ENCODE data around the gene GAS6.

Gene GAS6

GRCh38 chr13:113888701-113889330 is 24.9 kb upstream of the GAS6 start:
- DNase-seq (ENCODE audit: low read depth in 4 of 4, low spot score in 1 of 4) = no peak

- DNase-seq (ENCODE audit: low read depth in 4 of 4, low spot score in 1 of 4) = no peak
Measured at GRCh38 chr13:113887700-113888201, 23.9 kb upstream of the GAS6 start.

- DNase-seq (ENCODE audit: low read depth in 4 of 4, low spot score in 1 of 4) = no peak
Measured at GRCh38 chr13:113886561-113887112, 22.8 kb upstream of the GAS6 start.

GRCh38 chr13:113884821-113885220 is 20.9 kb upstream of the GAS6 start:
- no peak for DNase-seq (ENCODE audit: low read depth in 4 of 4, low spot score in 1 of 4)

- DNase-seq (ENCODE audit: low read depth in 4 of 4, low spot score in 1 of 4) = no peak
Measured at GRCh38 chr13:113883921-113884804, 20.3 kb upstream of the GAS6 start.

- DNase-seq (ENCODE audit: low read depth in 4 of 4, low spot score in 1 of 4) = no peak
Measured at GRCh38 chr13:113883314-113883811, 19.5 kb upstream of the GAS6 start.

- no peak for DNase-seq (ENCODE audit: low read depth in 4 of 4, low spot score in 1 of 4)
Measured at GRCh38 chr13:113882716-113883115, 18.8 kb upstream of the GAS6 start.

GRCh38 chr13:113882267-113882630 is 18.4 kb upstream of the GAS6 start:
- no peak for DNase-seq (ENCODE audit: low read depth in 4 of 4, low spot score in 1 of 4)

GRCh38 chr13:113881614-113882266 is 17.9 kb upstream of the GAS6 start:
- no peak for DNase-seq (ENCODE audit: low read depth in 4 of 4, low spot score in 1 of 4)

GRCh38 chr13:113880651-113881611 is 17.1 kb upstream of the GAS6 start:
- DNase-seq (ENCODE audit: low read depth in 4 of 4, low spot score in 1 of 4) = no peak

GRCh38 chr13:113879494-113880360 is 15.9 kb upstream of the GAS6 start:
- DNase-seq (ENCODE audit: low read depth in 4 of 4, low spot score in 1 of 4) = no peak

- no peak for DNase-seq (ENCODE audit: low read depth in 4 of 4, low spot score in 1 of 4)
Measured at GRCh38 chr13:113879017-113879416, 15.1 kb upstream of the GAS6 start.

- DNase-seq (ENCODE audit: low read depth in 4 of 4, low spot score in 1 of 4) = no peak
Measured at GRCh38 chr13:113877149-113877990, 13.5 kb upstream of the GAS6 start.

GRCh38 chr13:113876346-113877148 is 12.7 kb upstream of the GAS6 start:
- no peak for DNase-seq (ENCODE audit: low read depth in 4 of 4, low spot score in 1 of 4)

GRCh38 chr13:113875837-113876281 is 12.0 kb upstream of the GAS6 start:
- DNase-seq (ENCODE audit: low read depth in 4 of 4, low spot score in 1 of 4) = no peak

- DNase-seq (ENCODE audit: low read depth in 4 of 4, low spot score in 1 of 4) = no peak
Measured at GRCh38 chr13:113875429-113875815, 11.5 kb upstream of the GAS6 start.

GRCh38 chr13:113874579-113875428 is 10.9 kb upstream of the GAS6 start:
- DNase-seq (ENCODE audit: low read depth in 4 of 4, low spot score in 1 of 4) = no peak

Measured in stimulated activated CD4-positive, alpha-beta T cell treated with anti-CD3 and anti-CD28 coated beads, Interleukin-1b, Interleukin-23, amount 100 ng/mL, for 24 hours (primary cell).